ENCODE data around the gene SLITRK6. TPM values are rescaled to one million over a fixed set of nuclear protein-coding genes. Genes with fewer than 3 reads are reported as not detected.
"Not testable (repeated sequence)": the region's sequence is repeated elsewhere in the genome, so short reads cannot be mapped to it uniquely, and the experiment has no call there.

Gene SLITRK6
- total and polyA plus RNA-seq, 2 of the 4 experiments (the other 2 are of a cell fraction): 1.1 to 1.6 TPM

- H3K27me3 ChIP-seq (ENCODE audit: control insufficient read depth, insufficient read depth, low read length); H4K91ac ChIP-seq (ENCODE audit: insufficient read depth, low read depth, low read length); POLR2A ChIA-PET (ENCODE audit: unreplicated experiment); H2AK5ac ChIP-seq (ENCODE audit: low read depth, low read length); H3K18ac ChIP-seq (ENCODE audit: low read depth, low read length); H4K20me1 ChIP-seq (ENCODE audit: insufficient read depth, low read length); H3K9ac ChIP-seq (ENCODE audit: low read depth, low read length); H4K8ac ChIP-seq (ENCODE audit: low read depth in 2 of 2, low read length in 2 of 2); ATAC-seq (ENCODE audit: low read depth); H3K56ac ChIP-seq (ENCODE audit: extremely low read depth, insufficient read depth, low read length); DNase-seq; H3K9me1 ChIP-seq (ENCODE audit: insufficient read depth, low read length); H2BK20ac ChIP-seq (ENCODE audit: low read depth, low read length); H3K9me3 ChIP-seq (ENCODE audit: control insufficient read depth, insufficient read depth, low read length); H2AK9ac ChIP-seq (replicated peaks; ENCODE audit: low read depth, low read length, poor library complexity); H4K5ac ChIP-seq (ENCODE audit: low read depth, low read length); H3K14ac ChIP-seq (replicated peaks; ENCODE audit: low read depth, low read length); dilution Hi-C loops (cut with HindIII; ENCODE audit: low sequenced_read_pairs, unreplicated experiment); BruUV-seq (replicated peaks); H3K79me1 ChIP-seq (ENCODE audit: low read depth in 1 of 2, low read length in 2 of 2); H2BK5ac ChIP-seq (ENCODE audit: low read depth, low read length, poor library complexity, severe bottlenecking); H3K36me3 ChIP-seq (ENCODE audit: control insufficient read depth, insufficient read depth, low read length); H3K23ac ChIP-seq (ENCODE audit: low read depth, low read length); H3K4ac ChIP-seq (ENCODE audit: low read depth, low read length); H3K27ac ChIP-seq (ENCODE audit: insufficient read depth, low read length); intact Hi-C loops (cut with micrococcal nuclease); H3K4me1 ChIP-seq (ENCODE audit: control insufficient read depth, insufficient read depth, low read length); H3K4me2 ChIP-seq (ENCODE audit: low read depth, low read length); in situ Hi-C loops (cut with MboI; ENCODE audit: low sequenced_read_pairs); H2AFZ ChIP-seq (replicated peaks; ENCODE audit: low read length, poor library complexity); H2BK15ac ChIP-seq (ENCODE audit: low read depth, low read length); H2BK120ac ChIP-seq (ENCODE audit: low read depth, low read length); H3K4me3 ChIP-seq (ENCODE audit: insufficient read depth, low read depth, low read length): not testable (repeated sequence)
- 100% methylated on average over 1 of the region's 11 CpGs; no CpG with 5 or more reads in 1 of the 2 experiments for WGBS, 2 experiments (ENCODE audit: extremely low coverage in 2 of 2, insufficient read length in 1 of 2)
- CTCF ChIA-PET: interaction anchor here (0.7 kb wide), 1 partner anchor 15 kb away, joined by 3 read pairs; no protein-coding TSS in a partner anchor
Measured at GRCh38 chr13:85743201-85743770, 55.9 kb downstream of the SLITRK6 start.
